GM12891 (cell line): Measurements from ENCODE around the gene ABRAXAS1.

Experiments
- POLR2A ChIP-seq: IDR thresholded peaks from 2 replicates; pipeline ENCODE4 v1.6.1; 2011; ENCODE audit warnings: low read depth, low read length, control low read depth
- POLR2AphosphoS5 ChIP-seq: IDR thresholded peaks from 2 replicates; pipeline ENCODE4 v1.6.1; 2011; ENCODE audit warnings: low read depth, low read length, control low read depth

GRCh38 chr4:83449009-83449408 is 35.9 kb downstream of the ABRAXAS1 start:
- no peak for TF ChIP-seq POLR2A
- no peak for TF ChIP-seq POLR2AphosphoS5
